HG02678 (cell line): ENCODE measurements around the gene ADAP1.

ENCODE experiments used
- ATAC-seq: cut with Tn5 transposase; IDR thresholded peaks from one replicate; pipeline ENCODE4 v1.9.1; 2021; ENCODE audit warnings: mild to moderate bottlenecking, moderate library complexity; ENCODE audit not compliant: unreplicated experiment

The ADAP1 gene

GRCh38 chr7:867406-868188 is 86.9 kb downstream of the ADAP1 start:
- no peak for ATAC-seq

- ATAC-seq: no peak
Measured at GRCh38 chr7:867001-867405, 87.5 kb downstream of the ADAP1 start.

DNA sequence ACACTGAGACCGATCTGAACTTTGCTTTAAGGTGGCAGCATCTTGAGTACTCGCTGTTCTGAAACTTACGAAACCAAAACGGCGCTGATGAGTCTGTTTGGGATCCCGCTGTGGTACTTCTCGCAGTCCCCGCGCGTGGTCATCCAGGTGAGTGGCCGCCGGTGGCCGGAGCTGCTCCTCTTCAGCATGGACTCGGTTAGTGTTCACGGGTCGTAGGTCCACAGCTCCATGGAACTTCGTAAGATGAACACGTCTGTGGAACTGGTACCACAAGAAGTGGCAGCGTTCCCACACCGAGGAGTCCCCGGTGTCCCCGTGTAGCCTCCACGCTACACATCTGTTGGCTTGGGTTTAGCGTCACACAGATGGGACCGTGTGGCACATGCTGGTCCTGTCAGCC is 88.6 kb downstream of the ADAP1 start:
- no peak for ATAC-seq

- no peak for ATAC-seq
Measured at GRCh38 chr7:863106-863505, 91.4 kb downstream of the ADAP1 start.

DNA sequence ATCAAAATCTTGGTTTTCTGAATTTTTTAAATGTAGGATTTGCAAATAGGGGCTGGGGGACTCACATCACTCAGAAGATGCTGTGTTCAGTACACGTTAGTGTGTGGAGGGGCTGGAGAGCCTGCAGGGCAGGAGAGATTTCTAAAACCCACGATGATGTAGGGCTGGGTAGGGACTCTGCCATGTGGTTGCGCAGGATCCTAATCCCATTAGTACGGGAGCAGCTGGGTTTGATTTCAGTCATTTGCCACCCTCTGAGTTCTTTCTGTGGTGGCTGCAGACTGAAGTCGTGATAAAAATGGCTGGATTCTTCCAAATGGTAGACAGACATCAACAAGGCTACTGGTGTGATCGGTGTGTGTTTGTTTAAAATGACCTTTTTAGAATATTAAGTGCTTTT is 92.3 kb downstream of the ADAP1 start:
- ATAC-seq: no peak

DNA sequence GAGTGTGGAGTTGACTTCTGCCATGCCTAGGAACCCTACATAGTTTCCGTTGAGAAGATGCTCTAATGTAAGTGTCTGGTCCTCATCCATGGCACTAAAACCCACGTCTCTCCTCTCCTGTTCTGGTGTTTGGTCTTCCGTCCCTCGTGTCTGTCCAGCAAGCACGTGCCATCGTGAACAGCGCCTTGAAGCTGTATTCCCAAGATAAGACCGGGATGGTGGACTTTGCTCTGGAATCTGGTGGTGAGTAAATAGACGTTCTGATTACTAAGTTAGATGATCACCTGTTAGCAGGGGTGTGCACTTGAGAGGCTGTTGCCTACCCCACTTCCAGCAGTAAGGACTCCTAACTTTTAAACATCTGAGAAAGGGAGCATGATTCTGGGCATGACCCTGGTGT is 93.3 kb downstream of the ADAP1 start:
- ATAC-seq: no peak

GRCh38 chr7:860149-860548 is 94.3 kb downstream of the ADAP1 start:
- ATAC-seq: no peak

GRCh38 chr7:859359-860030 is 95.0 kb downstream of the ADAP1 start:
- ATAC-seq: no peak

DNA sequence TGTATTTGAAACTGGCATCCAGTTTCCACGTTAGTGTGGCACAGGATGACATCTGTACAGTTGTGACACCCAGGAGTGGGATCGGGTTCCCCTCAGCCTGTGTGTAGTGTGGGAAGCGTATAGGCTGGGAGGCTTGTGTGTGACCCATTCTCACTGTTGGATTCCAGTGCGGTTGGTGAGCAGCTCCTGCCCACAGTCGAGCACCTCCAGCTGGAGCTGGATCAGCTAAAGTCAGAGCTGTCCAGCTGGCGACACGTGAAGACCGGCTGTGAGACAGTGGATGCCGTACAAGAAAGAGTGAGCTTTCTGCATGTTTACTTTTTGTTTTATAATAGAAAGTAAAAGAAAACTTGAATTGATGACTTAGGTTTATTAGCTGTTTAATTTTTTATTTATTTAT is 96.8 kb downstream of the ADAP1 start:
- ATAC-seq: no peak

GRCh38 chr7:856444-857095 is 97.9 kb downstream of the ADAP1 start:
- no peak for ATAC-seq

DNA sequence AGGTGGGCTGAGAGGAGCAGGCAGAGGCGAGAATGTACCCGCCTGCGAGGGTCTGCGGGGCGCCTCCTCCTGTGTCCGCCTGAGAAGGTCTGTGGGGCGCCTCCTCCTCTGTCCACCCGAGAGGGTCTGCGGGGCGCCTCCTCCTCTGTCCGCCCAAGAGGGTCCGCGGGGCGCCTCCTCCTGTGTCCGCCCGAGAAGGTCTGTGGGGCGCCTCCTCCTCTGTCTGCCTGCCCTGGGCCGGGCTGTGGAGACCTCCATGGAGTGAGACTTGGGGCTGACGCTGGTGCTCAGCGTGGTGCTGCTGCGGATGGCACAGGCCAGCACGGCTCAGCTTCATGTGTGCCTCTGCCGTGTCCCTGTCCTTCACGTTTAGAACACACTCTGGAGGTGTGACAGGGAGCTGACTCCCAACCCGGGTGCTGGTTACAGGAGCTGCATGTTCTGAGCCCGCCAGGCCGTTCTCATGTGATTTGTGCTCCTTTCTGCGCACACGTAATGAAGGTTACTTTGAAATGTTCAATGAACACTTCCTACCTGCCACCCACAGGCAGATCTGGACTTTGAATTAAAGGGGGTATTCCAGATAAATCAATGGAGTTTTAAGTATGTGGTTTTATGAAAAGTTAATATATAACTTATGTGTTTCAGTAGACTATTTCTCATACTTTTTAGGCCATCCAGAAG is 98.7 kb downstream of the ADAP1 start:
- ATAC-seq: no peak

DNA sequence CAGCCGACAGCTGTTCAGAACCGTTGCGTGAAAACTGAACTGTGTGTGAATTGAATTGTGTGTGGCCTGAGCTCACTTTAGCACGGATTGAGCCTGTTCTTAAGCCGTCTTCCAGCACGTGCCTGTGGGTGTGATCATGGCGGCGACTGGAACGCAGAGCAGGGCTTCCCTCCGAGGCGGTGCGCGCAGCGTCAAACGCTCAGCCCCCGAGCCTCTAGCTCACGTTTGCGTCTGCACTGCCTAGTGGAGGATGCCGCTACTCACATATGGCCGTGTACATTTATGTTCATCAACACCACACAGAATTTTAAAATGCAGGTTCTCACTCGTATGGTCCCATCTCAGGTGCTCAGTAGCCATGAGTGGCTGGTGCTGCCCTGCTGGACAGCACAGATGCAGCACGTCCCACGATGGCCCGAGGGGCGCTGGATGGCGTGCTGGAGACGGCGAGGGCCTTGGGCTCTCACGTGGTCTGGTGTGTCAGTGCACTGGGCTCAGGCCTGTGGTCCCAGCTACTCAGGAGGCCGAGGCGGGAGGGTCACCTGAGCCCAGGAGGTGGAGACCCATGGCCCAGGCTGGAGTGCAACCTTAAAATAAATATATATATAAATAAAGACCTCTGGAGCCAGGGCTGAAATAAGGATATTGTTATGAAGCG is 100.2 kb downstream of the ADAP1 start:
- ATAC-seq: no peak

- no peak for ATAC-seq
Measured at GRCh38 chr7:853366-854117, 100.9 kb downstream of the ADAP1 start.

- ATAC-seq: no peak
Measured at GRCh38 chr7:851204-851603, 103.3 kb downstream of the ADAP1 start.

DNA sequence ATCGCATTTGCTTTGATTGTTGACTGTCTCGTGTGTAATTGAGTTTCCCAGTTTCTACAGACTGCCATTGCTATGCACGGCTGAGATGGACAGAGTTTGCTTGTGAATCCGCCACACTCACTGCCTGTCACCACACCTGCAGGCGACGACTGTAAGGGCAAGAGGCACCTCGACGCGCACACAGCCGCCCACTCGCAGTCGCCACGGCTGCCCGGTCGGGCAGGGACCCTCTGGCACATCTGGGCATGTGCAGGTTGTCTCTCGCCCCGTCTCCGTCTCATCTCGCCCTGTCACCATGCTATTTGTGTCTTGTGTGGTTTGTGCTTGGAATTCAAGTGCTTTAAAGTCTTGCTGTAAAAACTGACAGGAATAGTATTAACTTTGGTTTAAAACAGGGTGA is 104.7 kb downstream of the ADAP1 start:
- no peak for ATAC-seq

DNA sequence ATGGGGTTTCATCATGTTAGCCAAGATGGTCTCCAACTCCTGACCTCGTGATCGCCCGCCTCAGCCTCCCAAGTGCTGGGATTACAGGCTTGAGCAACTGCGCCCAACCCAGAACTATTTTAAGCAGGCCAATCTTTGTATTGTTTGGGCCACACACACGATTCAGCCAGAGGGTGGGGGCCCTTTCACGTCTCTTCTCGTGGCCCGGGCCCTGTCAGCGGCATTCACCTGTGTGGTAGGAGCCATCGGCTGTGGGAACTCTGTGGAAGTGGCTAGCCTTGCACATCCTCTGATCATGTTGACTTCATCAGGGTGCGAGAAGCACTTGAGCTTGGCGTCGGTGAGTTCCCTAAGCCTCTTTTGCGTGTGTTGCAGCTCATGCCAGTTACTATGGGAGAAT is 105.3 kb downstream of the ADAP1 start:
- no peak for ATAC-seq
